A549 (cell line): ENCODE measurements around the gene MRPS22. TPM values are rescaled to one million over a fixed set of nuclear protein-coding genes. Genes with fewer than 3 reads are reported as not detected.

Experiments used
- ATAC-seq, 2 experiments: fragments of 200-7000 bp in 1 of 2; fragments of >200 bp in 1 of 2; cut with Nextera tagmentation in 1 of 2; cut with Tn5 transposase in 1 of 2; 3 replicates each; pipeline versions ENCODE4 v1.8.0 to v1.9.1; 2018 to 2020; ENCODE audit warnings: mild to moderate bottlenecking in 1 of 2, moderate library complexity in 1 of 2
- CTCF ChIA-PET: fragments of 300-600 bp; sonication (Branson Sonifier 250); formaldehyde crosslinking; extraction: SDS; loops from one replicate; lab custom pipeline; 2021; ENCODE audit warnings: antibody characterized with exemption, inconsistent platforms; lab: Yijun Ruan, JAX
- POLR2A ChIA-PET: fragments of 350-600 bp; formaldehyde crosslinking; extraction: SDS; loops from one replicate; lab custom pipeline; 2021; ENCODE audit warnings: antibody characterized with exemption, inconsistent platforms; lab: Yijun Ruan, JAX
- DNase-seq, 2 experiments: peaks; one replicate each; pipeline versions ENCODE4 v3.0.0 to v3.0.0-alpha.2; 2011 to 2016; ENCODE audit warnings: low read depth in 1 of 2, low spot score in 1 of 2
- FAIRE-seq: peaks from 2 replicates; lab custom pipeline; 2011; peaks lifted over from hg19 to GRCh38; lab: Jason Lieb, UNC
- H3K27ac ChIP-seq, 2 experiments: fragments of >200 bp; sonication (Bioruptor Twin); formaldehyde crosslinking; 3 replicates each; pipeline ENCODE4 v1.5.1; 2016 to 2017
- H3K4me1 ChIP-seq: fragments of >200 bp; sonication (Bioruptor Twin); formaldehyde crosslinking; 3 replicates; pipeline ENCODE4 v1.6.1; 2016
- H3K4me2 ChIP-seq: fragments of >200 bp; sonication (Bioruptor Twin); formaldehyde crosslinking; 3 replicates; pipeline ENCODE4 v1.6.1; 2016
- H3K4me3 ChIP-seq: fragments of >200 bp; sonication (Bioruptor Twin); formaldehyde crosslinking; 3 replicates; pipeline ENCODE4 v1.5.1; 2016
- H3K9me3 ChIP-seq: fragments of >200 bp; sonication (Bioruptor Twin); formaldehyde crosslinking; 3 replicates; pipeline ENCODE4 v1.6.1; 2016
- ATOH8 ChIP-seq: fragments of 250-450 bp; sonication (Bioruptor Pico); IDR thresholded peaks from 2 replicates; pipeline ENCODE4 v1.5.0; 2020; ENCODE audit warnings: low read depth, mild to moderate bottlenecking, moderate library complexity
- CEBPB ChIP-seq, 2 experiments: fragments of >200 bp in 1 of 2; sonication (Bioruptor Twin) in 1 of 2; formaldehyde crosslinking in 1 of 2; IDR thresholded peaks; 2 replicates each; pipeline ENCODE4 v1.6.1; 2012 to 2016
- CTCF ChIP-seq: fragments of >200 bp; sonication (Bioruptor Twin); formaldehyde crosslinking; IDR thresholded peaks from 3 replicates; pipeline ENCODE4 v1.5.1; 2016
- ELK1 ChIP-seq: fragments of 150-350 bp; IDR thresholded peaks from 2 replicates; pipeline ENCODE4 v1.6.1; 2014; ENCODE audit warnings: low read depth, mild to moderate bottlenecking, low read length
- EP300 ChIP-seq, 2 experiments: fragments of >200 bp; sonication (Bioruptor Twin); formaldehyde crosslinking; IDR thresholded peaks; 2 replicates in 1 of 2; 3 replicates in 1 of 2; pipeline ENCODE4 v1.6.1; 2016 to 2017
- FOSL2 ChIP-seq, 2 experiments: fragments of 450-650 bp in 1 of 2; fragments of >200 bp in 1 of 2; sonication (Bioruptor Twin) in 1 of 2; formaldehyde crosslinking; IDR thresholded peaks; 2 replicates each; pipeline versions ENCODE4 v1.5.0 to v1.6.1; 2016 to 2020; ENCODE audit warnings: mild to moderate bottlenecking in 1 of 2, moderate library complexity in 1 of 2
- HOXB5 ChIP-seq: fragments of 250-450 bp; sonication (Bioruptor Pico); IDR thresholded peaks from 2 replicates; pipeline ENCODE4 v1.5.0; 2020; ENCODE audit warnings: mild to moderate bottlenecking, moderate library complexity
- JUNB ChIP-seq: fragments of >200 bp; sonication (Bioruptor Twin); formaldehyde crosslinking; IDR thresholded peaks from 2 replicates; pipeline ENCODE4 v1.6.1; 2016
- MYC ChIP-seq: IDR thresholded peaks from 2 replicates; pipeline ENCODE4 v1.6.1; 2012; ENCODE audit warnings: mild to moderate bottlenecking, inconsistent platforms, low read length, improper control_type of control experiment, borderline replicate concordance
- NFE2L2 ChIP-seq: fragments of 150-350 bp; conservative IDR thresholded peaks from 2 replicates; pipeline ENCODE4 v1.6.1; 2014; ENCODE audit warnings: low read length
- NR3C1 ChIP-seq: fragments of >200 bp; sonication (Bioruptor Twin); formaldehyde crosslinking; IDR thresholded peaks from 3 replicates; pipeline ENCODE4 v1.6.1; 2017
- PBX3 ChIP-seq: IDR thresholded peaks from 2 replicates; pipeline ENCODE4 v1.6.1; 2012
- POLR2AphosphoS2 ChIP-seq: conservative IDR thresholded peaks from 2 replicates; pipeline ENCODE4 v1.6.1; 2012; ENCODE audit warnings: low read length, improper control_type of control experiment, inconsistent platforms
- RARB ChIP-seq: fragments of 250-450 bp; sonication (Bioruptor Pico); IDR thresholded peaks from 2 replicates; pipeline ENCODE4 v1.8.0; 2021; ENCODE audit warnings: mild to moderate bottlenecking, moderate library complexity
- SMC3 ChIP-seq: fragments of >200 bp; sonication (Bioruptor Twin); formaldehyde crosslinking; IDR thresholded peaks from 3 replicates; pipeline ENCODE4 v1.6.1; 2018; ENCODE audit warnings: inconsistent platforms
- SREBF2 ChIP-seq: fragments of 450-650 bp; IDR thresholded peaks from 2 replicates; pipeline ENCODE4 v1.6.1; 2014; ENCODE audit warnings: mild to moderate bottlenecking, moderate library complexity
- TFCP2L1 ChIP-seq: fragments of 250-450 bp; sonication (Bioruptor Pico); IDR thresholded peaks from 2 replicates; pipeline ENCODE4 v1.5.0; 2021; ENCODE audit warnings: mild to moderate bottlenecking
- USF2 ChIP-seq: fragments of 450-650 bp; IDR thresholded peaks from 2 replicates; pipeline ENCODE4 v1.6.1; 2014; ENCODE audit warnings: antibody characterized with exemption
- ZFP36 ChIP-seq: fragments of 450-650 bp; IDR thresholded peaks from 2 replicates; pipeline ENCODE4 v1.6.1; 2014; ENCODE audit warnings: borderline replicate concordance; ENCODE audit not compliant: partially characterized antibody
- WGBS: methylation state at CpG from one replicate; pipeline ENCODE4 v1.1.6; 2017; ENCODE audit errors: missing lambda C conversion rate; 5-methylcytosine and 5-hydroxymethylcytosine counted together
- polyA plus RNA-seq, 4 experiments: library from polyadenylated mRNA; depleted of rRNA in 3 of 4; stranded (reverse); fragments of >200 nt; fragmentation: RNase III in 1 of 4; extraction: RNeasy Plus Mini Kit Qiagen cat#74134 plus additional on column Dnase treatment in 1 of 4; gene quantifications; 2 replicates in 3 of 4; 3 replicates in 1 of 4; pipeline ENCODE4 v1.2.3, GENCODE V29; 2011 to 2017

MRPS22 gene
- polyA plus RNA-seq, 2 of the 4 experiments (the other 2 are of a cell fraction), result 47.3 to 57.3 TPM

- H3K4me3 ChIP-seq, result no peak overlapping the region
- WGBS, result 68% methylated on average over 4 of the region's 5 CpGs
- no peak overlapping the region for H3K4me2 ChIP-seq
- ChIA-PET CTCF (interaction anchor here (1.6 to 10.6 kb wide), 3 partner anchors 15 to 378 kb away, joined by 6 to 55 read pairs (median 26); no protein-coding TSS in a partner anchor), POLR2A (no interaction called here)
- DNase-seq, result no peak
- H3K4me1 ChIP-seq, result peaks cover 56% of the 10 kb centered on the region
- ATAC-seq, result no peak
- no peak for FAIRE-seq
- no peaks in the 10 kb centered on the region for H3K9me3 ChIP-seq
- H3K27ac ChIP-seq, result peak overlapping the region; percentile 67 to 92; a peak in 5 of 6 replicates
- TF ChIP-seq ATOH8 (no peak), HOXB5 (no peak), EP300 (IDR thresholded peaks at IDR 0.05) (no peak), NR3C1 (no peak)
Observed at GRCh38 chr3:139313921-139314320, 29.9 kb upstream of the MRPS22 start.

GRCh38 chr3:139317215-139317614 lies 26.6 kb upstream of the MRPS22 start:
- H3K27ac ChIP-seq, result peak overlapping the region in 1 of 2 experiments; percentile 64; a peak in 2 of 6 replicates
- H3K4me2 ChIP-seq, result no peak overlapping the region
- TF ChIP-seq TFCP2L1 (no peak), ELK1 (no peak), EP300 (IDR thresholded peaks at IDR 0.05) (no peak), CEBPB (IDR thresholded peaks at IDR 0.05) (no peak), USF2 (no peak), RARB (no peak), JUNB (no peak), SREBF2 (no peak), PBX3 (no peak), POLR2AphosphoS2 (no peak), SMC3 (no peak), ZFP36 (no peak), CTCF (no peak), NFE2L2 (no peak), FOSL2 (IDR thresholded peaks at IDR 0.05) (no peak), FOSL2 (CRISPR knock-in tag; IDR thresholded peaks at IDR 0.05) (no peak), ATOH8 (no peak), MYC (no peak), NR3C1 (no peak)
- no peak overlapping the region for H3K4me3 ChIP-seq
- WGBS, result 68% methylated on average over 2 of the region's 6 CpGs
- no peaks in the 10 kb centered on the region for H3K9me3 ChIP-seq
- no peak for FAIRE-seq
- no peak for DNase-seq
- peaks cover 29% of the 10 kb centered on the region for H3K4me1 ChIP-seq
- CTCF ChIA-PET, result interaction anchor here (1.0 to 10.6 kb wide), 4 partner anchors 9 to 205 kb away, joined by 4 to 55 read pairs (median 26); no protein-coding TSS in a partner anchor
- POLR2A ChIA-PET, result no interaction called here
- ATAC-seq, result no peak
